Caco-2 (cell line): ENCODE results near the gene DNLZ. TPM values are rescaled to one million over a fixed set of nuclear protein-coding genes. Genes with fewer than 3 reads are reported as not detected.

ENCODE experiments used
- BruUV-seq: library from RNA; stranded (reverse); fragments of 400-500 nt; replicated peaks from 2 replicates; lab custom pipeline; 2021; lab: Mats Ljungman, UMichigan
- CTCF ChIA-PET: fragments of 300-600 bp; sonication (Branson Sonifier 250); formaldehyde crosslinking; loops from one replicate; lab custom pipeline; 2022; ENCODE audit warnings: antibody characterized with exemption; lab: Charles Lee
- POLR2A ChIA-PET: fragments of 300-600 bp; sonication (Branson Sonifier 250); formaldehyde crosslinking; loops from one replicate; lab custom pipeline; 2022; ENCODE audit warnings: antibody characterized with exemption; lab: Charles Lee
- DNase-seq, 2 experiments: peaks; one replicate each; pipeline versions ENCODE4 v3.0.0 to v3.0.0-alpha.2; 2020 to 2022
- H3K27me3 ChIP-seq: replicated peaks from 2 replicates; pipeline ENCODE4 v1.6.0; 2011; ENCODE audit warnings: low read length; ENCODE audit not compliant: control insufficient read depth, insufficient read depth
- H3K36me3 ChIP-seq: 2 replicates; pipeline ENCODE4 v1.5.1; 2011; ENCODE audit warnings: low read length; ENCODE audit not compliant: control insufficient read depth, insufficient read depth
- H3K4me1 ChIP-seq: fragments of 250-450 bp; sonication (Bioruptor Pico); 2 replicates; pipeline ENCODE4 v1.5.1; 2020; ENCODE audit warnings: mild to moderate bottlenecking
- H3K4me3 ChIP-seq: 2 replicates; pipeline ENCODE4 v1.5.1; 2011; ENCODE audit warnings: low read depth, mild to moderate bottlenecking, control low read depth, low read length
- H3K9me3 ChIP-seq: fragments of 250-450 bp; sonication (Bioruptor Pico); 2 replicates; pipeline ENCODE4 v1.5.1; 2020; ENCODE audit warnings: mild to moderate bottlenecking, moderate library complexity
- H3K27ac Mint-ChIP-seq: one replicate; pipeline ENCODE4 v1.8.0; 2022; ENCODE audit warnings: mixed read lengths; ENCODE audit not compliant: unreplicated experiment
- H3K27me3 Mint-ChIP-seq: one replicate; pipeline ENCODE4 v1.8.0; 2022; ENCODE audit warnings: mixed read lengths; ENCODE audit not compliant: insufficient read depth, unreplicated experiment
- H3K36me3 Mint-ChIP-seq: one replicate; pipeline ENCODE4 v1.8.0; 2022; ENCODE audit warnings: mild to moderate bottlenecking, mixed read lengths; ENCODE audit not compliant: insufficient read depth, unreplicated experiment
- H3K4me1 Mint-ChIP-seq: one replicate; pipeline ENCODE4 v1.8.0; 2022; ENCODE audit warnings: low read depth, mixed read lengths; ENCODE audit not compliant: unreplicated experiment
- H3K4me3 Mint-ChIP-seq: one replicate; pipeline ENCODE4 v1.8.0; 2022; ENCODE audit warnings: mild to moderate bottlenecking, moderate library complexity, mixed read lengths; ENCODE audit not compliant: unreplicated experiment
- H3K9me3 Mint-ChIP-seq: one replicate; pipeline ENCODE4 v1.8.0; 2022; ENCODE audit warnings: mixed read lengths; ENCODE audit not compliant: unreplicated experiment
- intact Hi-C: fragments of 100-400 bp; cut with micrococcal nuclease; formaldehyde crosslinking; loops from one replicate; pipeline ENCODE4 v1.10.0; 2022; ENCODE audit not compliant: unreplicated experiment
- total RNA-seq: library from RNA; stranded (reverse); gene quantifications from 2 replicates; pipeline ENCODE4 v1.2.3, GENCODE V29; 2022
- TF ChIP-seq, protein P1 (sequence below), 2 experiments: fragments of 200-600 bp in 1 of 2; IDR thresholded peaks; 1 replicate in 1 of 2; 2 replicates in 1 of 2; pipeline versions ENCODE4 v1.5.1 to v1.8.0; 2011 to 2022; ENCODE audit warnings: antibody characterized with exemption in 1 of 2, control low read depth in 1 of 2, inconsistent platforms in 1 of 2, low read depth in 1 of 2, low read length in 1 of 2, mild to moderate bottlenecking in 1 of 2, moderate library complexity in 1 of 2; ENCODE audit not compliant: insufficient read depth in 1 of 2, severe bottlenecking in 1 of 2, unreplicated experiment in 1 of 2

The DNLZ gene
- total RNA-seq, 1 experiment from 2014 or later: 29.1 TPM

DNA sequence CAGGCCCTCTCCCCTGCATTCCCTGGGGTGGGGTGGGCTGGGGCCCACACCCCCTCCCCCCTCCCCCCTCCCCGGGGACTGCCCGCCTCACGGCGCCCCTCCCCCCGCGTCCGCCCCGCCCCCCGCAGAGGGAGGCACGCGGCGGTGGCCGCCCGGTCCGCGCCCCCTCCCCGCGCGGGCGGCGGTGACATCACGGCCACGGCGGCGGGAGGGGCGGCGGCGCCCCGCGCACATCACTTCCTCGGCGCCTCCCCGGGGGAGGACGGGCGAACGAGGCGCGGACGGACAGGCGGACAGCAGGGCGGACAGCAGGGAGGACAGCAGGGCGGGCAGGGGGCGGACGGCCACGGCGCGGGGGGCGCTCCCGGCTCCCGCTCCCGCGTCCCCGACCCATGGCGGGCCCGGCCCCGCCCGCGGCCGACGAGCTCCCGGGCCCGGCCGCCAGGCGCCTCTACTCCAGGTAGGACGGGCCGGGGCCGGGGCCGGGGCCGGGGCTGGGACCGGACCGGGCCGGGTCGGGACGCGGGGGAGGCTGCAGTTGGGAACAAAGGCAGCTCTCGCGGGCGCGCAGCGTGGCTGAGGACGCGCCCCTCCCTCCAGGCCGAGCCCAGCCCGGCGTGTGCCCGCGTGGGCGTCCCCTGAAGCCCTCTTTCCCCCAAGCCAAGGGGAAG, 36.1 kb downstream of the DNLZ start, which contains the start of gene GPSM1:
Gene GPSM1 (plus strand): TSS at position 236 of the 671 bp plus-strand sequence. CDS start 157 bp downstream, at position 393.
- Histone ChIP-seq H3K36me3 (no peaks in the 10 kb centered on the region), H3K27me3 (no peaks in the 10 kb centered on the region), H3K4me1 (peaks cover 34% of the 10 kb centered on the region), H3K4me3 (peak within 1 kb of the TSS; percentile 63), H3K9me3 (no peaks in the 10 kb centered on the region)
- Mint-ChIP-seq H3K27me3 (no peaks in the 10 kb centered on the region), H3K36me3 (peaks cover 9% of the 10 kb centered on the region), H3K27ac (no peak within 1 kb of the TSS), H3K4me1 (peaks cover 6% of the 10 kb centered on the region), H3K9me3 (no peaks in the 10 kb centered on the region), H3K4me3 (peak within 1 kb of the TSS; percentile 68)
- intact Hi-C loops: loop anchor here (5.0 kb wide), 1 partner anchor 35 kb away; the partner anchor contains the start of gene DNLZ
- CTCF ChIA-PET: no interaction called here
- no TSS peak for BruUV-seq
- TF ChIP-seq, protein P1, sequence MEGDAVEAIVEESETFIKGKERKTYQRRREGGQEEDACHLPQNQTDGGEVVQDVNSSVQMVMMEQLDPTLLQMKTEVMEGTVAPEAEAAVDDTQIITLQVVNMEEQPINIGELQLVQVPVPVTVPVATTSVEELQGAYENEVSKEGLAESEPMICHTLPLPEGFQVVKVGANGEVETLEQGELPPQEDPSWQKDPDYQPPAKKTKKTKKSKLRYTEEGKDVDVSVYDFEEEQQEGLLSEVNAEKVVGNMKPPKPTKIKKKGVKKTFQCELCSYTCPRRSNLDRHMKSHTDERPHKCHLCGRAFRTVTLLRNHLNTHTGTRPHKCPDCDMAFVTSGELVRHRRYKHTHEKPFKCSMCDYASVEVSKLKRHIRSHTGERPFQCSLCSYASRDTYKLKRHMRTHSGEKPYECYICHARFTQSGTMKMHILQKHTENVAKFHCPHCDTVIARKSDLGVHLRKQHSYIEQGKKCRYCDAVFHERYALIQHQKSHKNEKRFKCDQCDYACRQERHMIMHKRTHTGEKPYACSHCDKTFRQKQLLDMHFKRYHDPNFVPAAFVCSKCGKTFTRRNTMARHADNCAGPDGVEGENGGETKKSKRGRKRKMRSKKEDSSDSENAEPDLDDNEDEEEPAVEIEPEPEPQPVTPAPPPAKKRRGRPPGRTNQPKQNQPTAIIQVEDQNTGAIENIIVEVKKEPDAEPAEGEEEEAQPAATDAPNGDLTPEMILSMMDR (IDR thresholded peaks at IDR 0.05; ENCODE audit: insufficient read depth in 1 of 2, low read depth in 1 of 2, low read length in 1 of 2, severe bottlenecking in 1 of 2, unreplicated experiment in 1 of 2): no peak
- peak in 1 of 2 experiments; percentile 66 for DNase-seq
- POLR2A ChIA-PET: interaction anchor here (1.5 kb wide), 1 partner anchor 35 kb away, joined by 8 read pairs; no protein-coding TSS in a partner anchor

DNA sequence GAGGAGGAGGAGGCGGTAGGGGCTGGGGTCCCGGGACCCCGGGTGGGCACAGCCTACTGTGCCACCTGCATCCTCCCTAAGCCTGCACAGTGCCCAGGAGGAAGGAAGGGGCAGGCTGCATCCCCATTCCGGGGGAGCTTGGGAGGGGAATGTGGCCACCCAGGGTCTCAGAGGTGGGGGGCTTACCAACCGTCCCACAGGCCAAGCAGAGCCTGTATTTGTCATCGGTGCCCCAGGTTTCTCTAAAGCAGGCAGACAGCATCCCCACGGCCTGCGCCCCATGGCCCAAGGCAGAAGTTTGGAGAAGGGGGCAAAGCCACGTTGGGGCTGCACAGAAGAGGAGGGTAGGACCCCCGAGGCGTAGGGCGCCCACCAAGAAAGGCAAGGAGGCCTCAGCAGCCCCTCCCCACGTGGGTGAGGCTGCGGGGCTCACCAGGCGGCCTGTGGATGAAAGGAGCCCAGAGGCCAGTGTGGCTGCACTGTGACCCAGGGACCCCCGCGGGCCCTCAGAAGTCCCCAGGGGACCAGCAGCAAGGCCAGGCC, 36.7 kb downstream of the DNLZ start:
- H3K4me1 Mint-ChIP-seq: peaks cover 6% of the 10 kb centered on the region
- no peaks in the 10 kb centered on the region for H3K9me3 ChIP-seq
- intact Hi-C loops: loop anchor here (5.0 kb wide), 1 partner anchor 35 kb away; the partner anchor contains the start of gene DNLZ
- POLR2A ChIA-PET: interaction anchor here (1.5 kb wide), 1 partner anchor 36 kb away, joined by 8 read pairs; no protein-coding TSS in a partner anchor
- H3K27me3 Mint-ChIP-seq: no peaks in the 10 kb centered on the region
- no peaks in the 10 kb centered on the region for H3K27me3 ChIP-seq
- H3K36me3 Mint-ChIP-seq: peaks cover 9% of the 10 kb centered on the region
- BruUV-seq: TSS peak; percentile 35
- no peaks in the 10 kb centered on the region for H3K36me3 ChIP-seq
- no peak for DNase-seq
- TF ChIP-seq, protein P1 (IDR thresholded peaks at IDR 0.05; ENCODE audit: insufficient read depth in 1 of 2, low read depth in 1 of 2, low read length in 1 of 2, severe bottlenecking in 1 of 2, unreplicated experiment in 1 of 2): no peak
- H3K4me1 ChIP-seq: peaks cover 34% of the 10 kb centered on the region
- H3K4me3 Mint-ChIP-seq: peak overlapping the region; percentile 68
- no peak overlapping the region for H3K27ac Mint-ChIP-seq
- CTCF ChIA-PET: no interaction called here
- H3K9me3 Mint-ChIP-seq: no peaks in the 10 kb centered on the region
- peak overlapping the region; percentile 41 for H3K4me3 ChIP-seq

DNA sequence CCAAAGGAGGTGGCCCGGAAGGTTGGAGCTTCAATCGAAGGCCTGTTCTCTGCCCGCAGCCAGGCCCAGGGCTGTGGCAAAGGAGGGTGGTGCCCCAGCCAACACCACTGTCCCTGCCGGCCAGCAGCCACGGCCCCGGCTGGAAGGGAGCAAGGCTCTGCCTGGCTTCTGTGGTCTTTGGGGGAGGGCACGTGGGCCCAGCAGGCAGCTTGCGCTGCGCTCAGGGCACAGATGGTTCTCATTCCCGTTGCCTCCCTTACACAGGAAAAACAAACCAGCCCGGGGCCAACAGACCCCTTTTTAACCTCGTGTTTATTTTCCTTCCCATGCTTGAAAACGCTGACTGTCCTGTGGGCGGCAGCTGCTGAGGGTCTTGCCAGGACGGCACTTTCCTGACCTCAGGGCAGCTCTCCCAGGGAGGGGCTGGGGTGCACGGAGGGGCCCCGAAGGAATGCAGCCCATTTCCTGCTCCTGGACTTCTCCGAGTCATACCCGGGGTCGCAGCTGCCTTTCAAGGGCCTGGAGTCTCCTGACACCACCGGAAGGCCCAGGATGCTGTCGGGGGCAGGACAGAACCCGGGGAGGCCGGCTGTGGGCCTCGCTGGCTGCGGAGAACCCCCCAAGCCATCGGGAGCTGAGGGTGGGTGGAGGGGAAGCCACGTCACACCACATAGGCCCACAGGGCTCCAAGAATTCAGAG, 37.3 kb downstream of the DNLZ start:
- Histone ChIP-seq H3K4me3 (no peak overlapping the region), H3K9me3 (no peaks in the 10 kb centered on the region), H3K4me1 (peaks cover 34% of the 10 kb centered on the region), H3K36me3 (no peaks in the 10 kb centered on the region), H3K27me3 (no peaks in the 10 kb centered on the region)
- Mint-ChIP-seq H3K27me3 (no peaks in the 10 kb centered on the region), H3K36me3 (peaks cover 9% of the 10 kb centered on the region), H3K9me3 (no peaks in the 10 kb centered on the region), H3K27ac (no peak overlapping the region), H3K4me3 (peak overlapping the region; percentile 68), H3K4me1 (peaks cover 6% of the 10 kb centered on the region)
- CTCF ChIA-PET: no interaction called here
- POLR2A ChIA-PET: no interaction called here
- no TSS peak for BruUV-seq
- intact Hi-C loops: loop anchor here (5.0 kb wide), 1 partner anchor 36 kb away; the partner anchor contains the start of gene DNLZ
- TF ChIP-seq, protein P1 (IDR thresholded peaks at IDR 0.05; ENCODE audit: insufficient read depth in 1 of 2, low read depth in 1 of 2, low read length in 1 of 2, severe bottlenecking in 1 of 2, unreplicated experiment in 1 of 2): no peak
- DNase-seq: no peak
